Stimulated activated naive CD8-positive, alpha-beta T cell treated with anti-CD3 and anti-CD28 coated beads, Interleukin-15, Interleukin-2, amounts not matched to agents 100 ng/mL and 50 ng/mL, for 24 hours (primary cell): Measurements from ENCODE around the gene UBTD2.

Experiments
- H3K27ac Mint-ChIP-seq: one replicate; pipeline ENCODE4 v1.8.0; 2021; ENCODE audit warnings: mild to moderate bottlenecking, mixed read lengths
- H3K27me3 Mint-ChIP-seq: one replicate; pipeline ENCODE4 v1.8.0; 2021; ENCODE audit warnings: mixed read lengths
- H3K36me3 Mint-ChIP-seq: one replicate; pipeline ENCODE4 v1.8.0; 2021; ENCODE audit warnings: low read depth, mixed read lengths
- H3K4me1 Mint-ChIP-seq: one replicate; pipeline ENCODE4 v1.8.0; 2021; ENCODE audit warnings: low read depth, mixed read lengths
- H3K4me3 Mint-ChIP-seq: one replicate; pipeline ENCODE4 v1.8.0; 2021; ENCODE audit warnings: mild to moderate bottlenecking, mixed read lengths
- H3K9me3 Mint-ChIP-seq: one replicate; pipeline ENCODE4 v1.8.0; 2021; ENCODE audit warnings: mixed read lengths

Gene UBTD2

DNA sequence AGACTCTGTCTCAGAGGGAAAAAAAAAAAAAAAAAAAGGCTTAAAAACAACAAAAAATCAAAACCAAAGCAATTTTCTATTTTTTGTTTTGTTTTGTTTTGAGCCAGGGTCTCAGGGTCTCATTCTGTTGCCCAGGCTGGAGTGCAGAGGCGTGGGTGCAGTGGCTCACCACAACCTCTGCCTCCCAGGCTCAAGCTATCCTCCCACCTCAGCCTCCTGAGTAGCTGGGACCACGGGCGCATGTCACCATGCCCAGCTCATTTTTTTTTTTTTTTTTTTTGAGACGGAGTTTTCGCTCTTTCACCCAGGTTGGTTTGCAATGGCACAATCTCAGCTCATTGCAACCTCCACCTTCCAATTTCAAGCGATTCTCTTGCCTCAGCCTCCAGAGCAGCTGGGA, 101.3 kb downstream of the UBTD2 start:
- H3K36me3 Mint-ChIP-seq, result peaks cover 27% of the 10 kb centered on the region

DNA sequence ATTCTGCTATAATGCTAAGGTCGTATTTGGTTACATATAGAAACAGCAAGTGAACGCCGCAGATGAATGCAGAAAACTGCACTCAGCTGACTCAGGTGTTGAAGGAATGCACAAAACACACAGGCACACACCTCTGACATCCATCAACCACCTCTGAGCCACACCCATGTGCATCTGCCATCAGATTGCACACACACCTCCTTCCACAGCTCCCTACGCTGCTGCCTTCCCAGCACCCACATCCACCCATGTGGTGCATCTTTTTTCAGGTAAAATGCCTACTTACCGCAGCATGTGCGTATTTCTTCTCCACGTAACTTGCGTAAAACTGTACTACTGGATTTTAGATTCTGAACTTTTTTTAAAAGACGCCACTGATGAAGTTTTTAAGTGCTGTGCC, 102.6 kb downstream of the UBTD2 start:
- H3K4me1 Mint-ChIP-seq, result peaks cover 100% of the 10 kb centered on the region
- H3K27ac Mint-ChIP-seq, result peak overlapping the region; percentile 95
- H3K27me3 Mint-ChIP-seq, result no peaks in the 10 kb centered on the region
- peak overlapping the region; percentile 73 for H3K4me3 Mint-ChIP-seq
- H3K36me3 Mint-ChIP-seq, result peaks cover 27% of the 10 kb centered on the region
- H3K9me3 Mint-ChIP-seq, result no peaks in the 10 kb centered on the region

More for the DNA sequence above, 101.3 kb downstream of the UBTD2 start:
- H3K4me3 Mint-ChIP-seq, result no peak overlapping the region
- H3K27ac Mint-ChIP-seq, result peak overlapping the region; percentile 98
- no peaks in the 10 kb centered on the region for H3K9me3 Mint-ChIP-seq
- H3K4me1 Mint-ChIP-seq, result peaks cover 94% of the 10 kb centered on the region
- H3K27me3 Mint-ChIP-seq, result no peaks in the 10 kb centered on the region

DNA sequence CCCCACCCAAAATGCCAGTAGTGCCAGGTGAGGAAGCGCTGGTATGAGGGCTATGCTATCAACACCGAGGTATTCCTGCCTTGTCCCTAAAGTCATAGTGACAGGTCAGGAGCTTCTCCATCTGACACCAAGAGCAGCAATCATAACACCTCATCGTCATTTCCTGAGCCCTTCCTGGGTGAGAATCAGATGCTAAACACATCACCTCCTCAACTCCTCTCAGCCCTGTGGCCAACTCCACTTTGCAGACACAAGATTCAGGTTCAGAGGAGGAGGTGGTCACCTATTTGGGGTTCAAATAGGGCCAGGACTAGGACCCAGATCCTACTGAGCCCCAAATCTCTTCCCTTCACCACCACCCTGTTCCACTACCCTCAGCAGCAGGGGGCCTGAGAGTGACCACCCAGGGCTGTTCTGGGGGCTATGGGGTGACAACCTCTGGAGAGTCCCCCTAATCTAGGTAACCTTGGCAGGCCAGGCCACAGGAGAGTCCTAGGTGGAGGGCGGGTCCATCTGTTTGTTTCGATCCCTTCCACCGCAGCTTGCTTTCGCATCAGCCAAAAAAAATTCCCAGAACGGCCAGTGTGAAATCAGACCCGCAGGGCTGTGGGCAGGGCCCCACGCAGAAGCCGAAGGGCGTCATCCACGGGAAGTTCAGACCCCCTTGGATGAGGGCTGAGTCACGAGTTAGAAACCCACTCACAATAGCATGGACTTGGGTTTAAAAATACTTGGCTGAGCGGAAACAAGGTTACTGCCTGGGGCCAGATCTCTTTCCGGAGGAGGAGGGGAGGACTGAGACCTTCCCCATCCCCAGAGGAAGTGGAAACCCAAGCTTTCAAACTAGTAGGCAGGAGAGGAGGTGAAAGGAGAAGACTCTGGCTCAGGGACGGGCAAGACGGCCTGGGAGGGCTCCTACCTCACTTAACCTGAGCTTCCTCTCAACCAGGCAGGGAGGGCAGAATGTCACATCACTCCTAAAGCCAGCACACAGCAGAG, 104.3 kb downstream of the UBTD2 start:
- Mint-ChIP-seq H3K27me3 (no peaks in the 10 kb centered on the region), H3K4me3 (peak overlapping the region; percentile 73), H3K9me3 (no peaks in the 10 kb centered on the region), H3K36me3 (peaks cover 26% of the 10 kb centered on the region), H3K4me1 (peaks cover 100% of the 10 kb centered on the region), H3K27ac (peak overlapping the region; percentile 95)

DNA sequence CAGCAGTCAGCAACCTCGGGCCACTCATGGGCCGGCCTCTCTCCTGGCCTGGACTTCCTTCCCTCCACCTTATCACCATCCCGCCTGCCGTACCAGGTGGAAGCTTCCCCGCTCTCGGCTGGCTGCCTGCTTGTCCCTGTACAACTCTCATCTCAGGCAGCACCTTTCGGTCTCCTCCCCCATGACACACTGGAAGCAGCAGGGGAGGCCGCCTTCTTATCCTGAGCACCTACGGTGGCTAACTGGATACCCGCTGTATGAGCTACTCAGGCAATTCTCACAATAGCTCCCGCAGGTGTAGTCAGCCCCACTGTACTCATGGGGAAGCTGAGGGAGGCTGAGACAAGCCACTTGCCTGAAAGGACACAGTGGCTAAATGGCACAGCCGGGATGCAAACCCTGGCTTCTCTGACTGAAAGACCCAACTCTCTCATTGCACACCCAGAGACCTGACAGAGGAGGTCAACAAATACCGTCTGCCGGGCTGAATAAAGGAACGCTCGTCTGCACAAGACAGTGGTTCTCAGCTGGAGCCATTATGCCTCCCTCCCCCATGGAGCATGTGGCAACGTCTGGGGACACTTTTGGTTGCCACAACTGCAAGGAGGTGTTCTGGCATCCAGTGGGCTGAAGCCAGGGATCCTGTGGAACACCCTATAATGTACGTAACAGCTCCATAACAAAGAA, 105.1 kb downstream of the UBTD2 start:
- Mint-ChIP-seq H3K27ac (peak overlapping the region; percentile 95), H3K27me3 (no peaks in the 10 kb centered on the region), H3K4me3 (peak overlapping the region; percentile 73), H3K36me3 (peaks cover 26% of the 10 kb centered on the region), H3K9me3 (no peaks in the 10 kb centered on the region), H3K4me1 (peaks cover 100% of the 10 kb centered on the region)

DNA sequence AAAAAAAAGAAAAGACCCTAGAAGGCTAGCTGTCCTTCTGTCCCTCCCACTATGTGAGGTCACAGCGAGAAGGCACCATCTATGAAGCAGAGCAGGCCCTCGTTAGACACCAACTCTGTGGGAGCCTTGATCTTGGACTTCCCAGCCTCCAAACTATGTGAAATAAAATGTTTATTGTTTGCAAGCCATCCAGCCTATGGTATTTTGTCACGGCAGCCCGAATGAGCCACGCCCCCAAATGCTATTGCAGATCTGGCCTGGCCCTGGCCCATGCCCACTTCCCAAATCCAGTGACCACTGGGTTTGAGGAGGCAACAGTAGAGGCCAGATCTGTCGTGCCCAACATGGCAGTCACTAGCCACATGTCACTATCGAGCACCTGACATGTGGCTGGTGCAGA, 106.4 kb downstream of the UBTD2 start:
- Mint-ChIP-seq H3K4me3 (peak overlapping the region; percentile 30), H3K27ac (peak overlapping the region; percentile 75), H3K9me3 (no peaks in the 10 kb centered on the region), H3K4me1 (peaks cover 99% of the 10 kb centered on the region), H3K27me3 (no peaks in the 10 kb centered on the region), H3K36me3 (peaks cover 21% of the 10 kb centered on the region)

DNA sequence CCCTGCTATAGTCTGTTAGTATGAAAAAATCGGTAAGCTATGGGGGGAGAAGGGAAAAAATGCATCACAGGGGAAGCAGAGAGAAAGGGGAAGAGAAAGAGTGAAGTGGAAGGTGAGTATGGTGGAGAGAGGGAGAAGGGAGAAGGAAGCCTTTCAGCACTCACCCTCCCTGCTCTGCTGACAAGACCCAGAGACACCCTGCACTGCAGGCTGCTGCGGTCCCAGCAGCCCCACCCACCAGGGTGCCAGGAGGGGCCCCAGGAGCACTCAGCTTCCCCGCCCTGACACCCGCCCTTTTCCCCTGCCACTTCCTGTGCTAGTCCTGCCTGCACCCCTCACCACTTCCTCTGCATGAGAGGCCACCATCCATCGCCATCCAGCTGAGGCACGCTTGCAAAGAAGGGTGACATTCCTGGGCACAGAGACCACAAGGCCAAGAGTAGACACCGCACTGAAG, 108.3 kb downstream of the UBTD2 start:
- Mint-ChIP-seq H3K36me3 (peaks cover 30% of the 10 kb centered on the region), H3K4me1 (peaks cover 97% of the 10 kb centered on the region), H3K9me3 (no peaks in the 10 kb centered on the region), H3K27me3 (no peaks in the 10 kb centered on the region), H3K27ac (peak overlapping the region; percentile 91), H3K4me3 (peak overlapping the region; percentile 80)

DNA sequence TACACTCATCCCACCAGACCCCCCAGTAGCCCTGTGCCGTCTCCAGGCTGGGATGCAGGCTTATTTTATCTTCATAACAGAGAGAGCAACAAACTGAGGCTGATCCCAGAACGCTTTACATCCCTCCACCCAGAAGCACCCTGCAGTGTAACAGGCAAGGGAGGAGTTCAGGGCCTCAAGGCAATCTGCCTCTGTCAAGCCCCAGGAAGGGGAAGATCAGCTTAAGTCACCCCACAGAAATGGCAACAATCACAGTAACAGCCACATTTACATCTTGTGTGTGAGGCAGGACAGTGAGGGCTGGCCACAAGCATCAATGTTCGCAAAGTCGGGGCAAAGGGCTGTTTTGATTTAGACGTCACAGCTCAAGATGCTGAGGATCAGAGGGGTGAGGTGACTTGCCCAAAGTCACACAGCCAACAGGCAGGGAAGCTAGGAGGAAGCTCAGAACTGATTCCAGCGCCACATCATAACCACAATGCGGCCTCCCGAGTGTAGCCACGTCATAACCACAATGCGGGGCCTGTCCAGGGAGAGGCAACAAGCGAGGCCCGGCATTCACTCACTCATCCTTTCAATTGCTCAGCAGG, 109.9 kb downstream of the UBTD2 start:
- H3K36me3 Mint-ChIP-seq, result peaks cover 41% of the 10 kb centered on the region
- H3K27ac Mint-ChIP-seq, result peak overlapping the region; percentile 91
- no peaks in the 10 kb centered on the region for H3K27me3 Mint-ChIP-seq
- H3K4me1 Mint-ChIP-seq, result peaks cover 97% of the 10 kb centered on the region
- peak overlapping the region; percentile 80 for H3K4me3 Mint-ChIP-seq
- H3K9me3 Mint-ChIP-seq, result no peaks in the 10 kb centered on the region

DNA sequence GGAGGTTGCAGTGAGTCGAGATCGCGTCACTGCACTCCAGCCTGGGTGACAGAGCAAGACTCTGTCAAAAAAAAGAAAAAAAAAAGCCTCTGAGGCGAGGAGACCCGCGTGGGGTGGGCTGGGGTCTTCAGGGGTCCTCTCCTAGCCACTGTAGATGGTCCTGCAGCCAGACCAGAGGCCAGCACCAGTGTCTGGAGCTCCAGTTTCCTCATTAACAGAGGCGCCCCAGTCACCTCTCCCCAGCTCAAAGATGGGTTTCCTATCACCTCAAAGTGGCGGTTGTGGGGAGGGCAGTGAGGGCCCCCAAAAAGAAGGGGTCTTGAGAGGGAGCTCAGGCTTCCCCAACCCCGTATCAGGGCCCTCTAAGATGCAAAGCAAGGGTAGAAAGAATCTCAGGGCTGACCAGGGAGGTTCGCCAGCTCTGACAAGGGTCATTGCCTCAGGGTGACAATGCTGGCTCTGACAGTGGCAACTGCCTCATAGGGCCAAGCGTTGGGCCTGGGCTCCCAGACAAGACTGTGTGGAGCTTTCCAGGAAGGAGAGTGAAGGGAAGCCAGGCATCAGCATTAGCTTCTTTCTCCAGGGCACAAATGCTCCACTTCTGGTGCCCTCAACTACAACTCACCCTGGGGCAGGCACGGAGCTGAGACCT, 110.5 kb downstream of the UBTD2 start:
- Mint-ChIP-seq H3K4me1 (peaks cover 97% of the 10 kb centered on the region), H3K36me3 (peaks cover 36% of the 10 kb centered on the region), H3K4me3 (peak overlapping the region; percentile 80), H3K27me3 (no peaks in the 10 kb centered on the region), H3K27ac (peak overlapping the region; percentile 91), H3K9me3 (no peaks in the 10 kb centered on the region)

DNA sequence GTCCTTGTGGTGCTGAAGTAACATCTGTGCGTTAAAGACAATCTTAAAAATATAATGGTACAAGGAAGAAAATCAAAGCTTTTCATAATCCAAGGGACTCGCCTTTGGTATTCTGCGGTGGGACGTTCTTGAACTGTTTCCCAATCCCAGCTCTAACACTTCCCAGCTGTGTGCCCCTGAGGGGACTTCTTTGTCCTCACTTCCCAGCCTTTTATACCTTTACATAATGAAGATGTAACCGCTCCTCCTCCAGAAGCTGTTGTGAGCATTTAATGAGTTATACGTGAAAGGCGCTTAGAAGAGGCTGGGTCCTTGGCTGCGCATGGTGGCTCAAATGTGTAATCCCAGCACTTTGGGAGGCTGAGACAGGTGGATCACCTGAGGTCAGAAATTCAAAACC, 112.4 kb downstream of the UBTD2 start:
- peaks cover 42% of the 10 kb centered on the region for H3K36me3 Mint-ChIP-seq
- peak overlapping the region; percentile 85 for H3K27ac Mint-ChIP-seq
- peaks cover 95% of the 10 kb centered on the region for H3K4me1 Mint-ChIP-seq
- H3K27me3 Mint-ChIP-seq, result no peaks in the 10 kb centered on the region
- H3K9me3 Mint-ChIP-seq, result no peaks in the 10 kb centered on the region
- no peak overlapping the region for H3K4me3 Mint-ChIP-seq

DNA sequence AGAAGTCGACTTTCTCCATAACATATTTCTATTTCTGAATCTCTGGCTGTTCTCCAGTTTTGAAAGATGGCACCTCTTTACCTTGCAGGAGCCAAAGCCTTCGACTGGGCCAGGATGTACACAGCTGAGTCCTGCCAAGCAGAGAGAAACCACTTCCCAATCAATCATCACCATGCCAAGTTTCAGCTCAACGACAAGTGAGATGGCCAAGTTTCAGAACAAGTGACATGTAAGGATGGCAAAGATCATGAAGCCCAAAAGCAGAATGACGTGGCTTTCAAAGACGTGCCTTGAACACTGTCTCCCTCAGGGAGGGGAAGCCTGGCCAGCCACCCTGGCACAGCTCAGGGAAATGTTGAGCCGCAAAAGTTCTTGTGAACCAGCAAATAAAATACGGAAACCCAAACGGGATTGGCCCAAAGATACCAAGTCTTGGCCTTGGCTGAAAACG, 113.3 kb downstream of the UBTD2 start:
- H3K9me3 Mint-ChIP-seq, result no peaks in the 10 kb centered on the region
- peaks cover 43% of the 10 kb centered on the region for H3K36me3 Mint-ChIP-seq
- no peak overlapping the region for H3K4me3 Mint-ChIP-seq

DNA sequence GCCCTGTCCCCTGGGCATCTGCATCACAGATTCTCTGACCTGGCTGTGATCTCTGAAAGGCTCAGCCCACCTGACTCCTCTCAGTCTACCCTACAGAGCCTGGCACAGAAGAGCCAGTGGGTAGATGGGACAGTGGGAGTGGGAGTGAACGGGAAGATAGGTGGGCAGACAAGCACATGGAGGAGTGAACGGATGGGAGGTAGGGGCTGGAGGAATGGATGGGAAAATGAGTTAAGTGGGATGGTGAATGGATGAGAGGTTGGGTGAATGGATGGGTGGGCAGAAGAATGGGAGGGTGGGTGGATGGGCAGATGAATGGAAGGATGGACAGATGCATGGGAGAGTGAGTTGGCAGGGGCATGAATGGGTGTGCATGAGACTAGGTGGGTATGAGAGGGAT, 114.3 kb downstream of the UBTD2 start:
- H3K4me1 Mint-ChIP-seq, result peaks cover 90% of the 10 kb centered on the region
- H3K27me3 Mint-ChIP-seq, result no peaks in the 10 kb centered on the region
- H3K9me3 Mint-ChIP-seq, result no peaks in the 10 kb centered on the region
- no peak overlapping the region for H3K4me3 Mint-ChIP-seq
- H3K27ac Mint-ChIP-seq, result peak overlapping the region; percentile 85
- H3K36me3 Mint-ChIP-seq, result peaks cover 43% of the 10 kb centered on the region

More for the DNA sequence above, 113.3 kb downstream of the UBTD2 start:
- Mint-ChIP-seq H3K27me3 (no peaks in the 10 kb centered on the region), H3K4me1 (peaks cover 93% of the 10 kb centered on the region), H3K27ac (peak overlapping the region; percentile 85)

DNA sequence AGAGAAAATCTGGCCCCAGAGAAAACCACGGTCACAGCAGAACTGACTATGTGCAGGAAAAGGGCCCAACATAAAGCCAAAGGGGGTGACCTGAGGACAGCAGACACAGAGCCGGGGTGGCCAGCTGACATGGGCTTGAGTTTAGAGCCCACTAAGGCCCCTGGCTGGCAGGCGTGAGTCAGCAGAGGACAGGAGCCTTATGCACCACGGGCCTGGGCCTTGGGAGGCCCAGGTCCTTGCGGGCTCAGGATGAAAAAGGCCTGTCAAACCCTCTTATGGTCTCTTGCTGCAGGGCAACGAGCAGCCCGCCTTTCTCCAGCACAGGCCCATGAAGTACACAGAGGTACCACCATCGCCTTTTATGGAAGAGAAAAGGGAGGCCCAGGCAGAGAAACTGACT, 115.3 kb downstream of the UBTD2 start:
- Mint-ChIP-seq H3K27ac (peak overlapping the region; percentile 14), H3K9me3 (no peaks in the 10 kb centered on the region), H3K36me3 (peaks cover 36% of the 10 kb centered on the region), H3K4me3 (no peak overlapping the region), H3K4me1 (peaks cover 82% of the 10 kb centered on the region), H3K27me3 (no peaks in the 10 kb centered on the region)

DNA sequence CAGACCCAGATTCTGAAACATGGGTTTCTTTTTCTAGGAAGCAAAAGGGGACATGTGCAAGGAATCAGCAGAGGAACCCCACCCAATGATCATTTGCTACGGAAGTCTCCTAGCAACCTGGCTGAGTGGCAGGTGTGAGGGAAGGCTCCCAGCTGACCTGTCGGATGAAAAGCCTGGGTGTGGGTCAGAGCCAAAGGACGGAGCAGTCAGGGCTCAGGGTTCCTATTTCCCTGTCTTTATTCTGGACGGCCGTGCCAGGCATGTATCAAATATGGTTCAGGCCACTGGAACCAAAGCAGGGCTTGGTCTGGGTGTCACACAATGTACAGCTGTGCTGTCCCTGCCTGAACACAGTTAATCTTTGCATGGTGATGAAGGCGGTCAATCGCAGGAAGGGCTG, 115.7 kb downstream of the UBTD2 start:
- Mint-ChIP-seq H3K27me3 (no peaks in the 10 kb centered on the region), H3K4me1 (peaks cover 82% of the 10 kb centered on the region), H3K9me3 (no peaks in the 10 kb centered on the region), H3K36me3 (peaks cover 36% of the 10 kb centered on the region), H3K27ac (peak overlapping the region; percentile 14), H3K4me3 (no peak overlapping the region)

DNA sequence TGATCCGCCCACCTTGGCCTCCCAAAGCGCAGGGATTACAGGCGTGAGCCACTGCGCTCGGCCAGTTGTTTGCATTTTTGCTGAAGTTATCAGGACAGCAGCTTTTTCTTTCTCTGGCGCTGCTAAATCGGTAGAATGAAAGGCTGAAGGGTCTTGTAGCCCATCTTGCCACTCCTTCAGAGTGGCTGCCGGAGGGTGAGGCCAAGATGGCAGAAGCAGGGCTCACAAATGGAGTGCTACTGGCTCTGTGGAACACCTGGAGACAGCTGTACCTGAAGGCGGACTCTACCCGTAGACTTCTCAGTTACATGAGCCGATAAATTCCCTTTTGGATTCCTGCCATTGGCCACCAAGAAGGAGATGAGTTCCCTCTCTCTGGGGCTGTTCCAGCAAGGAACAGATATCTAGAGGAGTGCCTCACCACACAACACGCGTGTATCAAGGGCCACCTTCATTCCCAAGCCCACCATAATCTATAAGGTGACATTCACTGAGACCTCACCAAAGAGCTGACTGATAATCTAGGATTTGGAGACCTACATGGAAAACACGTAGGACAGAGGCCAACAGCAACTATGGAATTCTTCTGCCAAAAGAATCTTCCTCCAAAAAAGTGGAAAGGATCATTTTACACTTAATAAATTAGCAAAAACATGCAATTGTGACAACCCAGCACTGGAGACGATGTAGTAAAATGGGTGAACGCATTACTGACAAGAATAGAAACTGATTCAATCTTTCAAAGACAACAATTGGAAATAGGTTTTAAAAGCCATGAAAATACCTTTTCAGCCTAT, 117.3 kb downstream of the UBTD2 start:
- Mint-ChIP-seq H3K27ac (no peak overlapping the region), H3K27me3 (no peaks in the 10 kb centered on the region), H3K4me1 (peaks cover 80% of the 10 kb centered on the region), H3K9me3 (no peaks in the 10 kb centered on the region), H3K36me3 (peaks cover 30% of the 10 kb centered on the region), H3K4me3 (no peak overlapping the region)
